Measurements from ENCODE around the gene ECI2. TPM values are rescaled to one million over a fixed set of nuclear protein-coding genes. Genes with fewer than 3 reads are reported as not detected.

The ECI2 gene
- total and polyA plus RNA-seq, 2 experiments from 2014 or later, result 63.7 to 102 TPM

- TF ChIP-seq ZNF462 (CRISPR knock-in tag; IDR thresholded peaks at IDR 0.05) (no peak), EZH2phosphoT487 (IDR thresholded peaks at IDR 0.05; ENCODE audit: unreplicated experiment) (no peak), CREB1 (CRISPR knock-in tag; IDR thresholded peaks at IDR 0.05; ENCODE audit: low read depth) (no peak), EZH2 (IDR thresholded peaks at IDR 0.05; ENCODE audit: low read depth, unreplicated experiment) (no peak)
- TF ChIP-seq, protein P1, sequence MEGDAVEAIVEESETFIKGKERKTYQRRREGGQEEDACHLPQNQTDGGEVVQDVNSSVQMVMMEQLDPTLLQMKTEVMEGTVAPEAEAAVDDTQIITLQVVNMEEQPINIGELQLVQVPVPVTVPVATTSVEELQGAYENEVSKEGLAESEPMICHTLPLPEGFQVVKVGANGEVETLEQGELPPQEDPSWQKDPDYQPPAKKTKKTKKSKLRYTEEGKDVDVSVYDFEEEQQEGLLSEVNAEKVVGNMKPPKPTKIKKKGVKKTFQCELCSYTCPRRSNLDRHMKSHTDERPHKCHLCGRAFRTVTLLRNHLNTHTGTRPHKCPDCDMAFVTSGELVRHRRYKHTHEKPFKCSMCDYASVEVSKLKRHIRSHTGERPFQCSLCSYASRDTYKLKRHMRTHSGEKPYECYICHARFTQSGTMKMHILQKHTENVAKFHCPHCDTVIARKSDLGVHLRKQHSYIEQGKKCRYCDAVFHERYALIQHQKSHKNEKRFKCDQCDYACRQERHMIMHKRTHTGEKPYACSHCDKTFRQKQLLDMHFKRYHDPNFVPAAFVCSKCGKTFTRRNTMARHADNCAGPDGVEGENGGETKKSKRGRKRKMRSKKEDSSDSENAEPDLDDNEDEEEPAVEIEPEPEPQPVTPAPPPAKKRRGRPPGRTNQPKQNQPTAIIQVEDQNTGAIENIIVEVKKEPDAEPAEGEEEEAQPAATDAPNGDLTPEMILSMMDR (conservative IDR thresholded peaks at IDR 0.05; ENCODE audit: low read depth in 2 of 2), result no peak
These were observed 29.3 kb downstream of the ECI2 start (continued) for GRCh38 chr6:4105980-4106536.

- no peaks in the 10 kb centered on the region for H3K36me3 Mint-ChIP-seq (ENCODE audit: low read depth)
- no peaks in the 10 kb centered on the region for H3K36me3 ChIP-seq (ENCODE audit: insufficient read depth)
- H4K20me1 ChIP-seq (replicated peaks; ENCODE audit: insufficient read depth), result no peaks in the 10 kb centered on the region
- ATAC-seq (no peak), DNase-seq (ENCODE audit: low spot score) (no peak)
- H3K4me1 Mint-ChIP-seq, result no peaks in the 10 kb centered on the region; the same call in 2 of the 3 replicates
- no peak overlapping the region for H3K27ac ChIP-seq (ENCODE audit: low read depth)
- H3F3A ChIP-seq (replicated peaks; ENCODE audit: low read depth), result no peaks in the 10 kb centered on the region
- 0 out of 2 replicates have a peak, but pooled peaks cover 4% of the 10 kb centered on the region for H3K9me2 ChIP-seq (ENCODE audit: insufficient read depth)
- no peak for TF ChIP-seq EZH2 (IDR thresholded peaks at IDR 0.05; ENCODE audit: low read depth, unreplicated experiment)
- TF ChIP-seq, protein P2, sequence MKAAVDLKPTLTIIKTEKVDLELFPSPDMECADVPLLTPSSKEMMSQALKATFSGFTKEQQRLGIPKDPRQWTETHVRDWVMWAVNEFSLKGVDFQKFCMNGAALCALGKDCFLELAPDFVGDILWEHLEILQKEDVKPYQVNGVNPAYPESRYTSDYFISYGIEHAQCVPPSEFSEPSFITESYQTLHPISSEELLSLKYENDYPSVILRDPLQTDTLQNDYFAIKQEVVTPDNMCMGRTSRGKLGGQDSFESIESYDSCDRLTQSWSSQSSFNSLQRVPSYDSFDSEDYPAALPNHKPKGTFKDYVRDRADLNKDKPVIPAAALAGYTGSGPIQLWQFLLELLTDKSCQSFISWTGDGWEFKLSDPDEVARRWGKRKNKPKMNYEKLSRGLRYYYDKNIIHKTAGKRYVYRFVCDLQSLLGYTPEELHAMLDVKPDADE (IDR thresholded peaks at IDR 0.05), result no peak
- H2AFZ ChIP-seq, result no peak overlapping the region
- no peak overlapping the region for H3K4me2 ChIP-seq
- H3K4me1 ChIP-seq (ENCODE audit: insufficient read depth), result no peaks in the 10 kb centered on the region
- H3K9me3 Mint-ChIP-seq, result no peaks in the 10 kb centered on the region
- no peak overlapping the region for H3K27ac Mint-ChIP-seq
- H3K4me3 ChIP-seq, result no peak overlapping the region
- H3K79me2 ChIP-seq (replicated peaks; ENCODE audit: insufficient read depth), result no peaks in the 10 kb centered on the region
- no peaks in the 10 kb centered on the region for H3K27me3 Mint-ChIP-seq (ENCODE audit: insufficient read depth, low read depth, poor library complexity)
- no peaks in the 10 kb centered on the region for H3K27me3 ChIP-seq (ENCODE audit: insufficient read depth)
- H3K4me3 Mint-ChIP-seq, result no peak overlapping the region
These were observed 31.4 kb downstream of the ECI2 start for GRCh38 chr6:4103929-4104328.

Measured in GM23338 (cell line).